B cell (primary cell): ENCODE results near the gene PSD4. TPM values are rescaled to one million over a fixed set of nuclear protein-coding genes. Genes with fewer than 3 reads are reported as not detected.

Experiments
- ATAC-seq: fragments of 200-7000 bp; cut with Tn5 transposase; one replicate; pipeline ENCODE4 v1.10.0; 2021; ENCODE audit warnings: low read depth, mild to moderate bottlenecking, moderate number of reproducible peaks, moderate library complexity
- CTCF ChIA-PET: fragments of 350-600 bp; sonication (Branson Sonifier 250); formaldehyde crosslinking; loops from one replicate; lab custom pipeline; 2021; ENCODE audit warnings: antibody characterized with exemption, inconsistent platforms; lab: Charles Lee
- POLR2A ChIA-PET: fragments of 350-600 bp; sonication (Branson Sonifier 250); formaldehyde crosslinking; loops from one replicate; lab custom pipeline; 2021; ENCODE audit warnings: antibody characterized with exemption; lab: Charles Lee
- DNase-seq: peaks from one replicate; pipeline ENCODE4 v3.0.0; 2013
- H2AFZ ChIP-seq: 2 replicates; pipeline ENCODE4 v1.6.1; 2012; ENCODE audit warnings: mild to moderate bottlenecking, low read depth, low read length; ENCODE audit not compliant: insufficient read depth, poor library complexity, severe bottlenecking
- H3K27ac ChIP-seq, 2 donors: 1 replicate in 1 of 2; 2 replicates in 1 of 2; pipeline ENCODE4 v1.5.1; 2012 to 2013; ENCODE audit warnings: low read length in 2 of 2, mild to moderate bottlenecking in 2 of 2, moderate library complexity in 1 of 2
- H3K27me3 ChIP-seq, 4 experiments: fragments of 200-600 bp in 1 of 4; sonication (generic) in 1 of 4; replicated peaks in 1 of 4; 1 replicate in 2 of 4; 2 replicates in 2 of 4; pipeline versions ENCODE4 v1.6.1 to v1.7.0; 2013 to 2016; ENCODE audit warnings: low read length in 3 of 4, mild to moderate bottlenecking in 2 of 4, mixed read lengths in 1 of 4, moderate library complexity in 1 of 4; ENCODE audit not compliant: insufficient read depth in 4 of 4, control insufficient read depth in 3 of 4; ENCODE audit errors: control extremely low read depth in 1 of 4
- H3K36me3 ChIP-seq, 2 experiments: replicated peaks in 1 of 2; 1 replicate in 1 of 2; 2 replicates in 1 of 2; pipeline versions ENCODE4 v1.6.1 to v1.7.1; 2013; ENCODE audit warnings: low read length in 1 of 2; ENCODE audit not compliant: insufficient read depth in 2 of 2, control insufficient read depth in 1 of 2; ENCODE audit errors: control extremely low read depth in 1 of 2, extremely low read depth in 1 of 2
- H3K4me1 ChIP-seq, 2 donors: fragments of 200-600 bp in 1 of 2; sonication (generic) in 1 of 2; 1 replicate in 1 of 2; 2 replicates in 1 of 2; pipeline versions ENCODE4 v1.5.1 to v1.6.1; 2013 to 2017; ENCODE audit warnings: low read length in 2 of 2; ENCODE audit not compliant: control insufficient read depth in 2 of 2, insufficient read depth in 2 of 2
- H3K4me2 ChIP-seq: replicated peaks from 2 replicates; pipeline ENCODE3; 2012; ENCODE audit warnings: mild to moderate bottlenecking, low read depth, low read length; ENCODE audit not compliant: poor library complexity, severe bottlenecking
- H3K4me3 ChIP-seq, 5 experiments: fragments of 200-600 bp in 1 of 5; sonication (generic) in 1 of 5; 1 replicate in 3 of 5; 2 replicates in 2 of 5; pipeline versions ENCODE4 v1.5.1 to v1.7.0; 2011 to 2016; ENCODE audit warnings: low read length in 4 of 5, mild to moderate bottlenecking in 4 of 5, low read depth in 2 of 5, control low read depth in 1 of 5, moderate library complexity in 1 of 5; ENCODE audit not compliant: insufficient read depth in 1 of 5; ENCODE audit errors: control extremely low read depth in 1 of 5, extremely low read depth in 1 of 5
- H3K79me2 ChIP-seq: fragments of 200-600 bp; sonication (generic); one replicate; pipeline ENCODE4 v1.6.0; 2016; ENCODE audit warnings: low read length; ENCODE audit not compliant: control insufficient read depth, insufficient read depth
- H3K9ac ChIP-seq: fragments of 200-600 bp; sonication (generic); 2 replicates; pipeline ENCODE4 v1.6.1; 2017; ENCODE audit warnings: mild to moderate bottlenecking, low read length, moderate library complexity
- H3K9me3 ChIP-seq, 3 donors: one replicate each; pipeline versions ENCODE4 v1.6.1 to v1.7.1; 2013; ENCODE audit warnings: low read length in 2 of 3; ENCODE audit not compliant: control insufficient read depth in 2 of 3, insufficient read depth in 1 of 3; ENCODE audit errors: control extremely low read depth in 1 of 3
- H4K20me1 ChIP-seq: 2 replicates; pipeline ENCODE4 v1.6.0; 2012; ENCODE audit warnings: mild to moderate bottlenecking, low read length; ENCODE audit not compliant: insufficient read depth, control insufficient read depth, poor library complexity, severe bottlenecking
- H3K27ac Mint-ChIP-seq: one replicate; pipeline ENCODE4 v1.8.0; 2021; ENCODE audit warnings: mixed read lengths
- H3K27me3 Mint-ChIP-seq: one replicate; pipeline ENCODE4 v1.8.0; 2021; ENCODE audit warnings: mixed read lengths
- H3K4me1 Mint-ChIP-seq: one replicate; pipeline ENCODE4 v1.8.0; 2021; ENCODE audit warnings: mixed read lengths
- H3K4me3 Mint-ChIP-seq: one replicate; pipeline ENCODE4 v1.8.0; 2021; ENCODE audit warnings: mixed read lengths
- H3K9me3 Mint-ChIP-seq: one replicate; pipeline ENCODE4 v1.8.0; 2022; ENCODE audit warnings: mixed read lengths; ENCODE audit not compliant: insufficient read depth
- CTCF ChIP-seq: fragments of 200-600 bp; IDR thresholded peaks from one replicate; pipeline ENCODE4 v1.8.0; 2022; ENCODE audit warnings: antibody characterized with exemption, mild to moderate bottlenecking
- EZH2 ChIP-seq: IDR thresholded peaks from 2 replicates; pipeline ENCODE4 v1.6.1; 2012; ENCODE audit warnings: borderline replicate concordance, low read depth, mild to moderate bottlenecking, moderate library complexity, low read length; ENCODE audit not compliant: insufficient read depth, poor library complexity, severe bottlenecking
- WGBS: methylation state at CpG from one replicate; pipeline ENCODE4 v1.1.5; 2013; ENCODE audit warnings: missing lambda C conversion rate; ENCODE audit not compliant: insufficient coverage; 5-methylcytosine and 5-hydroxymethylcytosine counted together
- intact Hi-C: fragments of 100-400 bp; cut with micrococcal nuclease; formaldehyde crosslinking; loops from one replicate; pipeline ENCODE4 v1.10.0; 2022
- polyA plus RNA-seq: library from polyadenylated mRNA; depleted of rRNA; stranded (reverse); fragments of >200 nt; gene quantifications from 2 replicates; pipeline ENCODE4 v1.2.3, GENCODE V29; 2012
- total RNA-seq, 2 donors: library from RNA; stranded (reverse); fragments of 120-200 nt in 1 of 2; gene quantifications; 1 replicate in 1 of 2; 2 replicates in 1 of 2; pipeline versions ENCODE4 v1.2.3 to v1.2.4, GENCODE V29; 2013 to 2022

Gene PSD4
- total and polyA plus RNA-seq, 2 donors (not counting 1 experiment from before 2014, with no cell fraction given) = 87.1 to 203 TPM

- Mint-ChIP-seq H3K4me3 (no peak overlapping the region), H3K9me3 (no peaks in the 10 kb centered on the region), H3K27me3 (peaks cover 6% of the 10 kb centered on the region), H3K4me1 (peaks cover 13% of the 10 kb centered on the region), H3K27ac (no peak overlapping the region)
- WGBS = 100% methylated on average over 2 of the region's 3 CpGs
- ChIA-PET CTCF (interaction anchor here (1.2 to 10.9 kb wide), 6 partner anchors 47 to 188 kb away, joined by 4 to 147 read pairs (median 16); no protein-coding TSS in a partner anchor), POLR2A (no interaction called here)
- Histone ChIP-seq H3K4me1 (peaks cover 6 to 16% of the 10 kb centered on the region in 2 donors), H3K27ac (no peak overlapping the region), H3K4me2 (no peak overlapping the region), H3K4me3 (no peak overlapping the region), H3K9me3 (no peaks in the 10 kb centered on the region), H3K36me3 (no peaks in the 10 kb centered on the region), H3K79me2 (no peaks in the 10 kb centered on the region), H2AFZ (no peak overlapping the region), H4K20me1 (no peaks in the 10 kb centered on the region), H3K27me3 (peaks cover 0 to 5% (median 0%) of the 10 kb centered on the region in 4 experiments), H3K9ac (no peak overlapping the region)
- no peak for DNase-seq
- intact Hi-C loops = no loop called here
- no peak for ATAC-seq
- TF ChIP-seq CTCF (no peak), EZH2 (no peak)
Measured at GRCh38 chr2:113252047-113252590, 78.3 kb downstream of the PSD4 start.

GRCh38 chr2:113253453-113253852 lies 79.7 kb downstream of the PSD4 start:
- Histone ChIP-seq H3K4me3 (no peak overlapping the region), H3K4me2 (no peak overlapping the region), H3K36me3 (no peaks in the 10 kb centered on the region), H3K4me1 (peaks cover 6 to 16% of the 10 kb centered on the region in 2 donors), H3K79me2 (no peaks in the 10 kb centered on the region), H2AFZ (no peak overlapping the region), H3K9ac (no peak overlapping the region), H4K20me1 (no peaks in the 10 kb centered on the region), H3K27ac (no peak overlapping the region), H3K9me3 (no peaks in the 10 kb centered on the region), H3K27me3 (peaks cover 0 to 5% (median 0%) of the 10 kb centered on the region in 4 experiments)
- DNase-seq (no peak), ATAC-seq (no peak)
- H3K27me3 Mint-ChIP-seq = peaks cover 14% of the 10 kb centered on the region
- intact Hi-C loops = no loop called here
- no peak overlapping the region for H3K4me3 Mint-ChIP-seq
- POLR2A ChIA-PET = no interaction called here
- H3K27ac Mint-ChIP-seq = no peak overlapping the region
- peaks cover 15% of the 10 kb centered on the region for H3K4me1 Mint-ChIP-seq
- 96% methylated on average over 3 of the region's 4 CpGs for WGBS
- TF ChIP-seq CTCF = no peak
- TF ChIP-seq EZH2 = no peak
- no peaks in the 10 kb centered on the region for H3K9me3 Mint-ChIP-seq
- CTCF ChIA-PET = interaction anchor here (0.9 to 10.9 kb wide), 4 partner anchors 48 to 187 kb away, joined by 3 to 147 read pairs (median 22); no protein-coding TSS in a partner anchor
